ENCODE data around the gene ITPKB. TPM values are rescaled to one million over a fixed set of nuclear protein-coding genes. Genes with fewer than 3 reads are reported as not detected.

The ITPKB gene
- total RNA-seq, 1 donor from 2014 or later: 21.2 TPM

DNA sequence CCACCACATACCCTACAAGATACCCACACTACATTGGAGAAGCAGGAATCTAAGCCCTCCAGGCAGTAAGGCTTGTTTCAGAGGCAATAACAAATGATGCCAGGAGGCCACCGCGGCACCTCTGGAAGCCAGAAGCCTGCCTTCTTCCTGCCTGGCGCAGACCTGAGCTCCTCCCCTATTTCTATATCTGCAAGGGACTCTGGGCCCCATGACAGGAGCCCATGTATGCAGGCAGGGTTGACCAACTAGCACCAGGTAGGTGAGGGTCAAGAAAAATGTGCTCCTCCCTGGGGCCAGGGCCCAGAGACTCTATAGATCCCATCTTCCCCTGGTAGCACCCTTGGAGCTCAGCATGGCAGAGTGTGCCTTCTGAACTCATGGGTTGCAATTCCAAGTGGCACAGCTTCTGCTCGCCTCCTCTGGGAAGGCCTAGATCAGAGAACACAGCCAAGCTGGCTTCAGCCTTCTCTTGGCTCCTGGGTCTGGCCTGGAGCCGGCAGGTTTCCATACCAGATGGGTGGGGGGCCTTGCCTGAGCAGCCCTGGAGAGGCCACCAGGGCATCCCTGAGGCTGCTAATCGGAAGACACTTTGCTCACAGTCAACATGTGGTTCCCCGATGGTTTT is 105.4 kb downstream of the ITPKB start:
- Mint-ChIP-seq H3K36me3 (peaks cover 6% of the 10 kb centered on the region), H3K9me3 (no peaks in the 10 kb centered on the region), H3K4me1 (no peaks in the 10 kb centered on the region), H3K27me3 (ENCODE audit: low read depth) (no peaks in the 10 kb centered on the region), H3K27ac (no peak overlapping the region), H3K4me3 (no peak overlapping the region)
- DNase-seq (ENCODE audit: low spot score in 2 of 2, unreplicated experiment in 2 of 2): no peak
- TF ChIP-seq, protein P1, sequence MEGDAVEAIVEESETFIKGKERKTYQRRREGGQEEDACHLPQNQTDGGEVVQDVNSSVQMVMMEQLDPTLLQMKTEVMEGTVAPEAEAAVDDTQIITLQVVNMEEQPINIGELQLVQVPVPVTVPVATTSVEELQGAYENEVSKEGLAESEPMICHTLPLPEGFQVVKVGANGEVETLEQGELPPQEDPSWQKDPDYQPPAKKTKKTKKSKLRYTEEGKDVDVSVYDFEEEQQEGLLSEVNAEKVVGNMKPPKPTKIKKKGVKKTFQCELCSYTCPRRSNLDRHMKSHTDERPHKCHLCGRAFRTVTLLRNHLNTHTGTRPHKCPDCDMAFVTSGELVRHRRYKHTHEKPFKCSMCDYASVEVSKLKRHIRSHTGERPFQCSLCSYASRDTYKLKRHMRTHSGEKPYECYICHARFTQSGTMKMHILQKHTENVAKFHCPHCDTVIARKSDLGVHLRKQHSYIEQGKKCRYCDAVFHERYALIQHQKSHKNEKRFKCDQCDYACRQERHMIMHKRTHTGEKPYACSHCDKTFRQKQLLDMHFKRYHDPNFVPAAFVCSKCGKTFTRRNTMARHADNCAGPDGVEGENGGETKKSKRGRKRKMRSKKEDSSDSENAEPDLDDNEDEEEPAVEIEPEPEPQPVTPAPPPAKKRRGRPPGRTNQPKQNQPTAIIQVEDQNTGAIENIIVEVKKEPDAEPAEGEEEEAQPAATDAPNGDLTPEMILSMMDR (IDR thresholded peaks at IDR 0.05; ENCODE audit: unreplicated experiment): no peak

DNA sequence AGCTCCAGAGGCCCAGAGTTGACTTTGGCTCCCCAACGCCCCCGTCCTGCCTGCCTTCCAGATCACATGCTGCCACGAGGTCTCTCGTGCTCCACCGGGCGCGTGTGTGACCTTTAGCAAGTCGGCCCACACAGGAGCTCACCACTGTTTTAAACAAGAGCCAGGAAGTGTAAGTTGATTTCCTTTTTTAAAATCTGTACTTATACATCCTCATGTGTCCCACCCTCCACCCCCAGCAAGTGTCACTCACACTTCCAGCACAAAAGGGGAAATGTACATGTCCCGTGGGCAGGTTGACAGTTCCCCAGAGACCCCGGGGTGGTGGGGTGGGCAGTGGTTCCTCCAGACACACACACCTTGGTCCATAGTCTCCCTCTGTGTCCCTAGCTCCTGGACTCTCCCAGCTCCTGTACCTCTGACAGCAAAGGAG is 106.1 kb downstream of the ITPKB start:
- TF ChIP-seq, protein P1 (IDR thresholded peaks at IDR 0.05; ENCODE audit: unreplicated experiment): no peak
- H3K27me3 Mint-ChIP-seq (ENCODE audit: low read depth): no peaks in the 10 kb centered on the region
- H3K9me3 Mint-ChIP-seq: no peaks in the 10 kb centered on the region
- H3K36me3 Mint-ChIP-seq: peaks cover 3% of the 10 kb centered on the region
- no peak overlapping the region for H3K4me3 Mint-ChIP-seq
- no peak for DNase-seq (ENCODE audit: low spot score in 2 of 2, unreplicated experiment in 2 of 2)
- H3K27ac Mint-ChIP-seq: no peak overlapping the region
- no peaks in the 10 kb centered on the region for H3K4me1 Mint-ChIP-seq

DNA sequence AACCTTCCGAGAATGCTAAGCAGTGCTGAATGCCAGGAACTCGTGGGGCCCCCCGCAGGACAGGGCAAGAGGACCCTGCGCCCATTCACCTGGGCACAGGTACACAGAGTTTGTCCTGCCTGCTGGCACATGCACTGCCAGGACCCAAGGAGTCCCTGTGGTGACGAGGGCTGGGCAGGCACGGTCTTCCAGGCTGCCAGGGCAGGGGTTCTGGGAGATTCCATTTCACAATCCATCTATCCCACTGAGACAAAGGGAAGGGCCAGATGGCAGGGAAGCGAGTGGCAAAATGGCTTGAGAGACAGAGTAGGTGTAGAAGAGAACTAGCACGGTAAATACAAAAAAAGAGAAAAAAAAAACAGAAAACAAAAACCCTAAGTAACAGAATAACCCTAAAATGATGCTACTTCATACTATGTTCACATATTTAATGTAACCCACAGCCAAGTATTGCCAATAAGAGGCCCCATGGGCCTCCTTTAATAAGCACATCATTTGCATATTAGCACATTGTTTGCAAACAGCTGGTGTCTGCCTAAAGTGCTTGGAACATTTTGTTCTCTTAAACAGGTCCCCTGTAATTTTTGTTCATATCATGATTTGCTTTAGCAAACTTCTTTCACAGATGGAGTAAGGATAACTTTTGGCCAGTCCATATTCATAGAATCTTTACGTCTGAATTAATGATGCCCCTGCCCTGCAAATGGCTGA is 106.8 kb downstream of the ITPKB start:
- TF ChIP-seq, protein P1 (IDR thresholded peaks at IDR 0.05; ENCODE audit: unreplicated experiment): no peak
- Mint-ChIP-seq H3K4me1 (no peaks in the 10 kb centered on the region), H3K4me3 (no peak overlapping the region), H3K27me3 (ENCODE audit: low read depth) (no peaks in the 10 kb centered on the region), H3K9me3 (no peaks in the 10 kb centered on the region), H3K27ac (no peak overlapping the region), H3K36me3 (peaks cover 3% of the 10 kb centered on the region)
- no peak for DNase-seq (ENCODE audit: low spot score in 2 of 2, unreplicated experiment in 2 of 2)

DNA sequence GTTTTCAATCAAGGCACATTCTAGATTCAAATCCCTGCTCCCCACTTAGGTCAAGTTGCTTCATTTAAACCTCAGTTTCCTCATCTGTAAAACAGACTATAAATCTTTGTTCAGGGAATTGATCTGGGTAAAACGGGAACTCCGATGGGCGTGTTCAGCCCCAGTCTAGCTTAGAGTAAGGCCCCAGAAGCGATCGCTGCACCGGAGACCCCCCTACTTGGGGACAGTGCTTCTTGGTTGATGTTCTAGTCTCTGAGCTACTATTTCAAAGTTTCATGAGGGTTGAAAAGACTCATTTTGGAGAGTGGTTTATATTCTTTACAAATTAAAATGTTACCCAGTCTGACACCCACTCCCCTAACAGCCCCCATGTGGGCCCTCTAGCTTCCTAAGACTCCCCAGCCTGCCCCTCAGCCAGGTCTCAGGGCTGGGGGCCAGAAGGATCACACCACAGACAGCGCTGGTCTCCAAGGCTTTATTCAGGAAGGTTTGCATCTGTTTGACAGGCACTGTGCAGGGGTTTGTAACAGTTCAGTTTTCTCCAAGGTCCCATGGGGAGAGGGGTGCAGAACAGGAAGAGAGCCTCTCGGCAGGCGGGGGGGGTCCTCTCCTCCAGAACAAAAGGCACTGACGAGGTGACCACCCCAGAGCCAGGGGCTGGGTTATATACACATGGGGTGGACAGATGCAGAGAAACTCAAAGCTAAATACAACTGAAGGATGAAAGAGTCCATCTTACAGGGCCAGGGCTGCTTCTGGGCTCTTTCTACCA is 107.7 kb downstream of the ITPKB start:
- Mint-ChIP-seq H3K27ac (no peak overlapping the region), H3K27me3 (ENCODE audit: low read depth) (no peaks in the 10 kb centered on the region), H3K4me3 (no peak overlapping the region), H3K4me1 (no peaks in the 10 kb centered on the region), H3K9me3 (no peaks in the 10 kb centered on the region), H3K36me3 (peaks cover 2% of the 10 kb centered on the region)
- TF ChIP-seq, protein P1 (IDR thresholded peaks at IDR 0.05; ENCODE audit: unreplicated experiment): no peak
- no peak for DNase-seq (ENCODE audit: low spot score in 2 of 2, unreplicated experiment in 2 of 2)

DNA sequence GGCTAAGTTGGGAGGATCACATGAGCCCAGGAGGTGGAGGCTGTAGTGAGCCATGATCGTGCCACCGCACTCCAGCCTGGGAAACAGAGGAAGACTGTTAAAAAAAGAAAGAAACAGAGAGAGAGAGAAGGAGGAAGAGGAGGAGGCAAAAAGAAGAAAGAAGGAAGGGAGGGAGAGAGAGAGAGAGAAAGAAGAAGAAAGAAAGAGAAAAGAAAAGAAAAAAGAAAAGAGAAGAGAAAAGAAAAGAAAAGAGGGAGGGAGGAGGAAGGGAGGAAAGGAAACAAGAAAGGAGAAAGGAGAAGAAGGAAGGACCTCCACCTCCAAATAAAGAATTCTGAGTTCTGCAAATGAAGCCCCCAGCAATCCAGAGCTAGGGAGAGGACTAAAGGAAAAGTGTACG is 108.5 kb downstream of the ITPKB start:
- TF ChIP-seq, protein P1 (IDR thresholded peaks at IDR 0.05; ENCODE audit: unreplicated experiment): no peak
- peaks cover 3% of the 10 kb centered on the region for H3K27me3 Mint-ChIP-seq (ENCODE audit: low read depth)

More for the DNA sequence above, 108.5 kb downstream of the ITPKB start:
- no peak overlapping the region for H3K27ac Mint-ChIP-seq
- H3K36me3 Mint-ChIP-seq: peaks cover 2% of the 10 kb centered on the region
- no peak overlapping the region for H3K4me3 Mint-ChIP-seq
- no peak for DNase-seq (ENCODE audit: low spot score in 2 of 2, unreplicated experiment in 2 of 2)
- H3K9me3 Mint-ChIP-seq: no peaks in the 10 kb centered on the region
- no peaks in the 10 kb centered on the region for H3K4me1 Mint-ChIP-seq

Data from mesothelial cell of epicardium (in vitro differentiated cells).